ENCODE results near the gene PISD. TPM values are rescaled to one million over a fixed set of nuclear protein-coding genes. Genes with fewer than 3 reads are reported as not detected.
"Not testable (repeated sequence)": the region's sequence is repeated elsewhere in the genome, so short reads cannot be mapped to it uniquely, and the experiment has no call there.

The PISD gene
- total RNA-seq (10 to 100 TPM; 16.3 to 30.0 (median 18.7) TPM), polyA plus RNA-seq (10 to 100 TPM; 15.5 to 20.6 TPM)
- long read RNA-seq, donor 1, transcript PISD-209 (8 exons, 1,963 nt) = major isoform, 13 of 29 reads
- long read RNA-seq, donor 1, partial matches to known transcripts = 2 of 29 reads
- long read RNA-seq, donor 1, other reads (novel, unspliced or antisense) = 13 of 29 reads
- long read RNA-seq, donor 2, transcript PISD-209 (8 exons, 1,963 nt) = major isoform, 12 of 35 reads
- long read RNA-seq, donor 2, partial matches to known transcripts = 5 of 35 reads
- long read RNA-seq, donor 2, other reads (novel, unspliced or antisense) = 18 of 35 reads
- long read RNA-seq, donor 3, transcript PISD-209 (8 exons, 1,963 nt) = major isoform, 25 of 49 reads
- long read RNA-seq, donor 3, partial matches to known transcripts = 7 of 49 reads
- long read RNA-seq, donor 3, other reads (novel, unspliced or antisense) = 16 of 49 reads

DNA sequence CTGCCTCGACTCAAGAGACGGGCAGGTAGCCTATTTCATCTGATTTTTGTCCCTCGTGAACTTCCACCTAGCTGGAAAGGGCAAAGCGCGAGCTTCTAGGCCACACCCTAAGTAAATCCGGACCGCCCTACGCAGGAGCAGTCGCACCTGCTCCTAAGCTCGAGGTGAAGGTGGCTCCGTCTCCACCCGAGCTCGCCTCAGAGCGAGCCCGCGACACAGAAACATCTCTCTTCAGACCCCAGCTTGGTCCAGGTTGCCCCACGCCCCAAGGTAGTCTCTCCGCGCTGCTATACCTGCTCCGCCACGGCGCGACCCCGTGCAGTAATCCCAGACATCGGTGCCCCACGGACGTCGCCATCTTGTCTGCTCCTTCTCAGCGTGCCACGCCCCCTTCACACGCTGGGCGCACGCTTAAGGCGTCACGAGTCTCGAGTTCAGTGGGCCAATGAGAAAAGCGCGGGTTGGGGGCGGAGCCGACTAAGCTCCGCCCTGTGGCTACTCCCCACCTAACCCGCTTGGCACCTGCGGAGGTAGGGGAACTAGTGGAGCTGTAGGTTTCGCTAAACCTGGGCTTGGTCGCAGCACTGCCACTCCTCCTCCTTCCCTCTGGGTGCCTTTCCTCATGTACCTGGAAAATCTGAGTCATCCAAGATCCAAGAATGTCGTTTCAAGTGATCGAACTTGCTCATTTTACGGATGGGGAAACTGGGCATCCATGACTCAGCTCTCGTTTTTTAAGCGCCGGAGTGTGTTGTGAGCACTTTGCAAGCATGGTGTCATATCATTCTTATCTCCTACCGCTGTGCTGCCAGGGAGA is at the start of gene PISD:
PISD (minus strand) TSS at position 365 of the 817 bp plus-strand sequence; CDS start at position 358, 7 bp downstream.
- H3K4me3 ChIP-seq = peak within 1 kb of the TSS; percentile 56 to 99 (median 90)
- peak within 1 kb of the TSS in 9 of 10 donors; percentile 24 to 81 (median 62) for H3K27ac ChIP-seq
- H3K4me1 ChIP-seq = peaks cover 2 to 20% (median 14%) of the 10 kb centered on the region in 9 donors
- DNase-seq (peak; percentile 95), ATAC-seq (peak; percentile 98 to 100 (median 100))
- intact Hi-C loops (cut with DNase I) = loop anchor here in 7 of 10 donors (5.0 to 10.0 kb wide), 5 partner anchors 90 to 303 kb away; partner anchors contain the start of genes DEPDC5 (in 4 of the 7), PRR14L (in 4 of the 7) and YWHAH (in 3 of the 7)
- H3K36me3 ChIP-seq = no peaks in the 10 kb centered on the region
- TF ChIP-seq, protein P1, sequence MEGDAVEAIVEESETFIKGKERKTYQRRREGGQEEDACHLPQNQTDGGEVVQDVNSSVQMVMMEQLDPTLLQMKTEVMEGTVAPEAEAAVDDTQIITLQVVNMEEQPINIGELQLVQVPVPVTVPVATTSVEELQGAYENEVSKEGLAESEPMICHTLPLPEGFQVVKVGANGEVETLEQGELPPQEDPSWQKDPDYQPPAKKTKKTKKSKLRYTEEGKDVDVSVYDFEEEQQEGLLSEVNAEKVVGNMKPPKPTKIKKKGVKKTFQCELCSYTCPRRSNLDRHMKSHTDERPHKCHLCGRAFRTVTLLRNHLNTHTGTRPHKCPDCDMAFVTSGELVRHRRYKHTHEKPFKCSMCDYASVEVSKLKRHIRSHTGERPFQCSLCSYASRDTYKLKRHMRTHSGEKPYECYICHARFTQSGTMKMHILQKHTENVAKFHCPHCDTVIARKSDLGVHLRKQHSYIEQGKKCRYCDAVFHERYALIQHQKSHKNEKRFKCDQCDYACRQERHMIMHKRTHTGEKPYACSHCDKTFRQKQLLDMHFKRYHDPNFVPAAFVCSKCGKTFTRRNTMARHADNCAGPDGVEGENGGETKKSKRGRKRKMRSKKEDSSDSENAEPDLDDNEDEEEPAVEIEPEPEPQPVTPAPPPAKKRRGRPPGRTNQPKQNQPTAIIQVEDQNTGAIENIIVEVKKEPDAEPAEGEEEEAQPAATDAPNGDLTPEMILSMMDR (IDR thresholded peaks at IDR 0.05) = no peak
- no peaks in the 10 kb centered on the region for H3K27me3 ChIP-seq
- WGBS, 2 donors = 2 to 4% methylated on average over 52 of the region's 52 CpGs
- no peaks in the 10 kb centered on the region for H3K9me3 ChIP-seq

GRCh38 chr22:31711226-31711625 is 49.2 kb upstream of the PISD start:
- H3K36me3 ChIP-seq = peaks cover 0 to 96% (median 34%) of the 10 kb centered on the region in 9 donors
- not testable (repeated sequence) for DNase-seq

DNA sequence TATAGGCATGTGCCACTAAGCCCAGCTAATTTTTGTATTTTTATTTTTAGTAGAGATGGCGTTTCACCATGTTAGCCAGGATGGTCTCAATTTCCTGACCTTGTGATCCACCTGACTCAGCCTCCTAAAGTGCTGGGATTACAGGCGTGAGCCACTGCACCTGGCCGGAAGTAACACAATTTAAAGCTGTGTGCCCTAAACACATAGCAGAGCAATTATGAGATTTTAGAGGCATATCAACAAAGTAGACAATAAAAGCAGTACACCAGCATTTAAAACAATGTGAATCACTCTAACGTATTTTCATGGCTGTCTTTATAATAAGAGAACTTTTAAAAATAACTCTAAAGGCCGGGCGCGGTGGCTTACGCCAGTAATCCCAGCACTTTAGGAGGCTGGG is 45.5 kb upstream of the PISD start:
- WGBS, 2 donors = 89 to 92% methylated on average over 8 of the region's 8 CpGs
- peaks cover 0 to 98% (median 37%) of the 10 kb centered on the region in 9 donors for H3K36me3 ChIP-seq
- H3K4me3 ChIP-seq = no peak overlapping the region
- no peak for ATAC-seq
- H3K4me1 ChIP-seq = peaks cover 0 to 4% (median 0%) of the 10 kb centered on the region in 9 donors
- DNase-seq = no peak
- no peak overlapping the region for H3K27ac ChIP-seq
- no peaks in the 10 kb centered on the region for H3K27me3 ChIP-seq
- TF ChIP-seq, protein P1 (IDR thresholded peaks at IDR 0.05) = no peak
- H3K9me3 ChIP-seq = no peaks in the 10 kb centered on the region
- intact Hi-C loops (cut with DNase I) = no loop called here

More at GRCh38 chr22:31711226-31711625, 49.2 kb upstream of the PISD start:
- H3K4me3 ChIP-seq; ATAC-seq; intact Hi-C loops (cut with DNase I); H3K27ac ChIP-seq; H3K9me3 ChIP-seq; H3K27me3 ChIP-seq: not testable (repeated sequence)
- WGBS, 2 donors = 97 to 98% methylated on average over 12 of the region's 12 CpGs
- H3K4me1 ChIP-seq = peaks cover 0 to 15% (median 4%) of the 10 kb centered on the region in 9 donors

DNA sequence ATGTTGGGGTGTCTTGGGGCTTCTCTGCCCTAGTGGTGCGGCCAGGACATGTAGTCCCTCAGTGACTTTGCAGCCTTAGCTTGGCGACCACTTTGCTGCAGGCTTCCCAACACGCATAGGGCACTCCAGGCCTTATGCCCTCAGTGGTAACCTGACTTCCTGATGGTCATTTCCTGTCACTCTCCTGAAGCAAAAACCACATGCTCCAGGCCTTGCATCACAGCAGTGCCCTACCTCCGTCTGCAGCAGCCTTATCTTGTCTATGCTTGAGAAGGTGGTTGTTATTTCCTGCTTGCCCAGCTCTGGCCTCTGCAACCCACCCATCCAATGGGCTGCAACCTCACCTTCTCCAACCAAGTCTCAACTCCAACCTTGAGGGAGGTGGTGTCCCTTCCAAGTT is 33.4 kb upstream of the PISD start:
- H3K27ac ChIP-seq = peak overlapping the region in 1 of 10 donors; percentile 6
- ATAC-seq = no peak
- H3K9me3 ChIP-seq = no peaks in the 10 kb centered on the region
- TF ChIP-seq, protein P1 (IDR thresholded peaks at IDR 0.05) = no peak
- 73 to 76% methylated on average over 4 of the region's 4 CpGs for WGBS, 2 donors
- H3K4me1 ChIP-seq = peaks cover 0 to 12% (median 0%) of the 10 kb centered on the region in 9 donors
- peaks cover 0 to 100% (median 45%) of the 10 kb centered on the region in 9 donors for H3K36me3 ChIP-seq
- no peak for DNase-seq
- intact Hi-C loops (cut with DNase I) = no loop called here
- no peak overlapping the region for H3K4me3 ChIP-seq
- no peaks in the 10 kb centered on the region for H3K27me3 ChIP-seq

DNA sequence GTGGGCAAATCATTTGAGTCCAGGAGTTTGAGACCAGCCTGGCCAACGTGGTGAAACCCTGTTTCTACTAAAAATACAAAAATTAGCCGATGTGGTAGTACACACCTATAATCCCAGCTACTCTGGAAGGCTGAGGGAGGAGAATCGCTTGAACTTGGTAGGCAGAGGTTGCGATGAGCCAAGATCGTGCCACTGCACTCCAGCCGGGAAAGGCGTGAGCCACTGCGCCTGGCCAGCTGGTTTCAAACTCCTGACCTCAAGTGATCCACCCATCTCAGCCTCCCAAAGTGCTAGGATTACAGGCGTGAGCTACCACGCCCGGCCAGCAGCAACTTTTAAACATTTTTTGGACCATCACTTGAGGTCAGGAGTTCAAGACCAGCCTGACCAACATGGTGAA is 32.0 kb upstream of the PISD start:
- Histone ChIP-seq H3K36me3 (peaks cover 0 to 100% (median 32%) of the 10 kb centered on the region in 9 donors), H3K4me1 (peaks cover 0 to 12% (median 0%) of the 10 kb centered on the region in 9 donors)
- ATAC-seq; H3K27me3 ChIP-seq; H3K27ac ChIP-seq; intact Hi-C loops (cut with DNase I); H3K4me3 ChIP-seq; H3K9me3 ChIP-seq; DNase-seq: not testable (repeated sequence)
- 98 to 99% methylated on average over 11 of the region's 11 CpGs for WGBS, 2 donors
